ENCODE results near the gene HOXA6.

HOXA6 gene

GRCh38 chr7:27183682-27184336 is 36.2 kb upstream of the HOXA6 start:
- H3K27ac ChIP-seq, result no peak overlapping the region
- TF ChIP-seq ZFX (IDR thresholded peaks at IDR 0.05; ENCODE audit: borderline replicate concordance) (no peak), CTCF (IDR thresholded peaks at IDR 0.05) (peak; percentile 28; the same call in 1 of the 2 replicates)

GRCh38 chr7:27182861-27183681 is 35.5 kb upstream of the HOXA6 start:
- TF ChIP-seq CTCF (IDR thresholded peaks at IDR 0.05), result no peak
- TF ChIP-seq ZFX (IDR thresholded peaks at IDR 0.05; ENCODE audit: borderline replicate concordance), result no peak
- no peak overlapping the region for H3K27ac ChIP-seq

- H3K27ac ChIP-seq, result no peak overlapping the region
- TF ChIP-seq CTCF (IDR thresholded peaks at IDR 0.05) (no peak), ZFX (IDR thresholded peaks at IDR 0.05; ENCODE audit: borderline replicate concordance) (no peak)
Observed at GRCh38 chr7:27182285-27182841, 34.8 kb upstream of the HOXA6 start.

GRCh38 chr7:27181795-27182275 is 34.3 kb upstream of the HOXA6 start:
- TF ChIP-seq CTCF (IDR thresholded peaks at IDR 0.05) (no peak), ZFX (IDR thresholded peaks at IDR 0.05; ENCODE audit: borderline replicate concordance) (no peak)
- no peak overlapping the region for H3K27ac ChIP-seq

GRCh38 chr7:27180431-27181420 is 33.2 kb upstream of the HOXA6 start:
- H3K27ac ChIP-seq, result peak overlapping the region; percentile 46; the same call in 1 of the 2 replicates
- TF ChIP-seq CTCF (IDR thresholded peaks at IDR 0.05) (no peak), ZFX (IDR thresholded peaks at IDR 0.05; ENCODE audit: borderline replicate concordance) (no peak)

GRCh38 chr7:27179503-27180430 is 32.2 kb upstream of the HOXA6 start:
- TF ChIP-seq CTCF (IDR thresholded peaks at IDR 0.05) (peak; percentile 100), ZFX (IDR thresholded peaks at IDR 0.05; ENCODE audit: borderline replicate concordance) (no peak)
- H3K27ac ChIP-seq, result peak overlapping the region; percentile 46

Measured in 22Rv1 (cell line).